GM19328 (cell line): ENCODE data around the gene BOD1L2.

Source experiments
- ATAC-seq: cut with Tn5 transposase; IDR thresholded peaks from one replicate; pipeline ENCODE4 v1.9.1; 2021; ENCODE audit warnings: mild to moderate bottlenecking, moderate library complexity; ENCODE audit not compliant: unreplicated experiment

BOD1L2 gene

DNA sequence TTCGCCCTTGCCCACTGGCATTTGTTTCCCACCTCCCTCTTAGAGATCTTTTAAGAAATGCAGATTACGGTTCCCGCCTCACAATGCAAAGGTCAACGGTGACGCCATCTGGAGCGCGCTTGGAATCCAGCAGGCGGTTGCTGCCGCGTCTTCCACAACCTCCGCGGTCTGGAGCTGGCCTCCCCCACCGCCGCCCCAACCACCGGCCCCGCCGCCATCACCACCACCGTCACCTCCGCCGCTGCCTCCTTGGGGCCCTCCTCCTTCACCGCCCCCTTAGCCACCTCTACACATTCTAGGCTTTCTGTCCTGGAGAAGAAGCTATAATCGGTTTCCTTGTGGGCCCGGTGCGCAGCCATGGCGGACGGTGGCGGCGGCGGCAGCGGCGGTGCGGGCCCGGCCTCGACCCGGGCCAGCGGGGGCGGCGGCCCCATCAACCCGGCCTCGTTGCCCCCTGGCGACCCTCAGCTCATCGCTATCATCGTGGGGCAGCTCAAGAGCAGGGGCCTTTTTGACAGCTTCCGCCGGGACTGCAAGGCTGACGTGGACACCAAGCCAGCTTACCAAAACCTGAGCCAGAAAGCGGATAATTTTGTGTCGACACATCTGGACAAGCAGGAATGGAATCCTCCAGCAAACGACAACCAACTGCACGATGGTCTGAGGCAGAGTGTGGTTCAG is at the start of gene BOD1L2:
TSS of gene BOD1L2 (plus strand) at position 132 of the 681 bp plus-strand sequence. CDS start at position 358, 226 bp downstream.
- ATAC-seq: no peak

DNA sequence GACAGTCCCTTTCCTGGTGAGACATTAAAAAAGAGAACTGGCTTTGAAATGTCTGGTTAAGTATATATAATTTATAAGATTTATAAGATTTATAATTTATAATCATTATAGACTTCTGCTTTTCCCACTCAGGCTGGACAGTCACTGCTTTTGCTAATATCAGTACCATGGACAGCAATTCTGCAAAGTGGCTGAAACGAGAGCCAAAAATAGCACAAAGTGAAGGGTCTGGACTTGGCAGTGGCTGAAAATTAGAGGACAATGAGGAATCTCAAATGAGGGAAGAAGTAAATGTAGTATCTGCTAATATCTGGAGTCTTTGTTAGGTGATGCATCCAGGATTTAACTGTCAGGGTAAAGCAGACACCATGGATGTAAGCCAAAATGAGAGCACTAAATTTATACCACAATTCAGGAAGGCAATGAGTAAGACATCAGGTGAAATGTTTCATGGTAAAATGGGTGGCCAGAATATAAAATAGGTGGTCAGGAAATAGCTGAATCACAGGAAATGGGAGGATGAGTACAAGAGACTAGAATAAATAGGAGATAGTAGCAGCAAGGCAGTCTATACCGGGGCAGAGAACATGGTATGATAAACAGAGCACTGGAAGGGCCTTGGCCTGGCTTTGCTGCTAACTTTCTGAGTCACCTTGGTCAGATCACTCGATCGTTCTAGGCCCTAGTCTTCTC is 39.6 kb upstream of the BOD1L2 start:
- no peak for ATAC-seq

DNA sequence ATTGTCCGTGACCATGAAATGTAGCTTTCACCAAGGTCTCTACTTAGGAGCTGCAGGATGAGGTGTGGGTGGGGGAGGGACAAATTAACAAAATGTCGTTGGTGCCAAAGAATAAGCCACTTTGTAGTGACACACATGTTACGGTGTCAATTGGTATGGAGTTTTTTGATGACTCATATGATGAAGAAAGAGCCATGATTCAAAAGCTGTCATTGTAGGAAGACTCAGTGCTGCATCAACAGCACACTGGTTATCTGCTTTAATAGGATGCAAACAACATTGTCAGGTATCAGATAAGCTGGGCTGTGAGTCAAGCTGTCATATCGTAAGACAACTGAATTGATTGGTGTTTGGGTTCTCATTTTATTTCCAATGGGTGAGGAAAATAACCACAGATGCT is 36.6 kb upstream of the BOD1L2 start:
- ATAC-seq: no peak

DNA sequence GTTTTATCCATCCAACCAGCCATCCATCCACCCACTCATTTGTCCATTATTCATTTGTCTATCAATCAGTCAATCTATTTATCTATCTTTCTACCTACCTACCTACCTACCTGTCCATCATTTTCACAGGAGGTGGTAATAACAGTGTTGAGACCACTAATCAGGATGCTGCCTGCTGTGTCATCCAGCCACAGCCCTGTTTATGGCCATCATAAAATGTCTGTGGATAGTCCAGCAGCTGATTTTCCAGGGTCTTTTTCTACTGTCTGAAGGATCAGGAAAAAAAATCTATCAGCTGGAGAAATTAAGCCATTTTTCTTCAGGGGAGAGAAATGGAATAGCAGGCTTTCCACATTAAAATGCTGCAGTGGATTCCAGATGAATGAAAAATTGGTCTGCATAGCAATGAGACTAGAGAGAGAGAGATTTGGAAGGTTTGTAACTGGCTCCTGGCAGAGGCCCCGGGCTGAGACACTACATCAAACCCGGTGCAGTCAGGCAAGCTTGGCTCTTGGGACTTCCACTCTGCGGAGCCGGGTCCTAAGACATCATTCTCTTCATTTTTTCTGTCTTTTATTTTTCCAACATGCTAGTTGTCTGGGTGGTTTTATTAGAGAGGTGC is 33.0 kb upstream of the BOD1L2 start:
- no peak for ATAC-seq

DNA sequence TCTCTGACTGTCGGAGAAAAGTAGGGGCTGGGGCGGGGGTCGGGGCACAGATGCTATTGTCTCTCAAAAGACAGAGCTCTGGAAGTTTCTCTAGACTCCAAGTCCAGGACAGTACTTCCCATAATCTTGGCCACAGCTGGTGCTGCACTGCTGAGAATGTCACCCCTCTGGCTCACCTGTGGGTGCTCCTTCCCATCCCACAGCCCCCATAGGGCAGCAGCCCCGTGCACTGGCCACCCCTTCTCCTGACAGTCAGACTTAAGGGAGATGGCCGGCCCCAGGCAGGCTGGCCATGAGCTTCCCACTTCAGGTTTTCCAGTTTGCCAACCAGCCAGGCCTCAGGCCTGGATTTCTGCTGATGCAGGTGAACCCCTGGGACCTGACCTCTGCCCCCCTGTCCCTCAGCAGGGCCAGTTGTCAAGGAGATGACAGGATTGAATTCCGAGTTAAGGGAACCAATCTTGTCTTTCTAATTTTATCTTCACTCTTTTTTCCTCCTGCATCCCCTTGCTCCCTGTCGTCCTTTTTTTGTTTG is 30.2 kb upstream of the BOD1L2 start:
- no peak for ATAC-seq

DNA sequence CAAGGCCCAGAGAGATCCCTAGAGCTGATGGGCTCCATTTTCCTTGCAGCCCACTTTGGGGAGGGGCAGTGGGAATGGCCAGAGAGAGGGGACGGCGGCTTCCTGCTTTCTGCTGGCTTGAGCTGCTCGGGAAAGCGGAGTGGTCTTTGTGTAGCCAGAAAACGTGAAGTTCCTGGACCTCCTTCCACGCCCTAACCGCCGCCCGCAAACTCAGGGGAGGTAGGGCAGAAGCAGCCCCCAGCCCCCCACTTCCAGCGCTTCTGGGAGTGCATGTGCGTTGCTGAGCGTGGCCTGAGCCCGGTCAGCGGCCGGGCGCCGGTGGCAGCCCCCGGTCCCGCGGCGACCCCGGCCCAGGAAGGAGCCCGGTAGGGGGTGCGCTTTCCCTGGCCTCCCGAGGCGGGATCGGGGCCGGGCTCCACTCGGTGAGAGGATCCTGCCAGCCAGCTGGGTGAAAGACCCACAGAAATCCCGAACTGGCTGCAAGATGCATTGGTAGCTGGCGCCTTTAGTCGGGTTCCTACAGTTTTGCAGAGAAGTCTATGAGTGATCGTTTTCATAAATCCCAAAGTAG is 25.3 kb upstream of the BOD1L2 start:
- no peak for ATAC-seq

DNA sequence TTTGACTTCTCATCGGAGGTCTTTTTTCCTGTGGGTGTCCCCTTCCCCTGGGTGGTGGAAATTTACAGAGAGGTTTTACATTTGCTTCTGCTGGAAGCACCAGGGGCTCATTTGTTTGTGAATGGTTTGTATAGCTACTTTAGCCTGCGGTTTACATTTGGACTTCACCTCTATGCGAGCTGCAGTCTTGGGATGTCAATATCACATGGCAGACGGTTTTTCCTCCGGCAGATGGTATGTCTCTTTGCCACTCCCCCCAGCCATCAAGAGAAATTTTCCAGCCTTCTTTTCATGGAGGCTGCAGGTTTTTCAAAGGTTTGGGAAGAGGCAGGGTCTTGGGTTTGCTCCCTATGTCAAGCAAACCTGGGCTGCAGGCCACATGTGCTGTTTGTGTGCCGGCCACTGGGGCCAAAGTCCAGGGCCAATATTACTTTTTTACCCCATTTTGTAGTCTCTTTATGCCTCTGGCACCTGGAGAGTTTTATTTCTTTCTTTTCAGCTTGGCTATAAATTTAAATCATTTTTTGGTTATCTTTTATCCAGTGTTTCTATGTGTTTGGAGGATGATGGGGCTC is 23.9 kb upstream of the BOD1L2 start:
- ATAC-seq: no peak

DNA sequence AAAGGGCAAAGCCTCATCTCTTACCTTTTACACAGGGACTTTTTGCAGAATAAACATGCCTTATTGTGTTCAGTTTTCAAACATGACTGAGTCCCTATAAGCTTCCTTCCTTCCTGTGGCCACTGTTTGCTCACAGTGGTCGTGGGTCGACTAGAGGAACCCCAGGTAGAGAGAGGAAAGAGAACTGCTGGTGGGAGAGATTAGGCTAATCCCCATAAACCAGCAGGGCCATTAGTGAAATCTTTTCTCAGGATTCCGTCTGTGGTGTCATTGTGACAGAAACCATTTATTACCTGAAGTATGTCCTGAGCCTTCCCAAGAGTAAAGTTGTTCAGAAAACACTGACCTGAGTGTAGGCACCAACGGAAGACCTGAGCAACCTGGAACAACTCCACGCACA is 21.3 kb upstream of the BOD1L2 start:
- no peak for ATAC-seq

DNA sequence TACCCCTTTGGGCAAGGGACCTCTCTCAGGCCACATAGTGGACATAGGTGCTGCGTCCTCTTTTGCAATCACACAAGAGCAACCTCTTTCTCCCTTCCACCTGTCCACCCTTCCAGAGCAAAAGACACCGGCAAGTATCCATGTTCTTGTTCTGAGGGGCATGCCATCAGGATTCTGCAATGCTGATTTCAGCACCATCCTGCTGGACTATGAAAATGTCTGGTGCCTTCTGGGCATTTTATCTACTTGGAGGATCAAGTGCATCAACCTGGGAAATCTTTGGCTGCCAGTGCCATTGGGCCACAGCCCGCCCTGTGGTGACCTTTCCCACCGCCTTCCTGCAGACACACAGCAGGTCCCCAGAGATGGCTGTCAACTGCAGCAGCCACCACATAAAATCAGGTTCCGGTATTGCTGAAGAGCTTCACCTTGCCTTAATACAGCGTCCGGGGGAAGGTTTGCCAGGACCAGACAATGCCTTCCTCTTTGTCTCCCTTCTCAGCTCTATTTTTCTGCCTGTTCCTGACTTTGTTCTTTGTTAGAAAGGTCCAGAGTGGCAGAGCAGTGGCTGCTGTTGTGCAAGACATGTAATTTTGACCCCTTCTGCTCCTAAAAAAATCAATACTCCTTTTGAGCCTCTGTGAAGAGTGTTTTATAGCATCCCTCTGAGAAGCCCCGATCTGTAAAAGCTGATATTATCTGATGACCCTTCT is 18.5 kb upstream of the BOD1L2 start:
- ATAC-seq: no peak

DNA sequence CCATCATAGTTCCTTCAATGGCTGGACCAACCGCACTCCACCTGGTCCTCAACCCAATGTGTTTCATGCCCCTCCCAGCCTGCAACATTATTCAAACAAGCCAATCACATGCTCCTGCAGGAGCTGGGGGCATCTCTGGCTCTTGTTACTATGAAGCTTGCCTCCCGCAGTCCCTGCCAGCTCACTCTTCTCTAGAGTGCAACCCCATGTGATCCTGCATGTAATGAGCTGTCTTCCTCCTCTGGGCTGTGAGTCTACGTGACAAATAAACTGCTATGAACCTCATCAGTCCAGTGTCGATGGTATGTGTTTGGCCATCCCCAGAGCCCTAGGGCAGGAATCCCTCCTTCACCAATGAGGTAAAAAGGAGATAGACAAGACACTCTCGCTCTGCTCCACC is 15.8 kb upstream of the BOD1L2 start:
- no peak for ATAC-seq

DNA sequence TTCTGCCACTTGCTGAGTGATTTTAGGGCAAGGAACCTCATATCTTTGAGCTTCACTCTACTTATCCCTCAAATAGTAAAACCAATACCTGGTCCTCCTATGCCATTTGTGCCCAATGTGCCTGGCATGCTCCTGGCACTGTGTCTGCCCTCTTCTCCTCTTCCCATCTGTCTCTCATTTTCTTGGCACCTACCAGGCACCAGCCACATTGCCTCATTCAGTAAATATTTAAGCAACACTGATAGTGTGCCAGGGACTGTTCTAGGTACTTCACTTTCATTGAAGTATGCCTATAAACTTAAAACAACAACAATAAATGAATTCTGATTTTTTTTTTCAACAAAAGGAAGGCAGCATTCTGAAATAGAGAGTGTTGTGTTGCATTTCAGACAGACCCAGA is 15.1 kb upstream of the BOD1L2 start:
- no peak for ATAC-seq

DNA sequence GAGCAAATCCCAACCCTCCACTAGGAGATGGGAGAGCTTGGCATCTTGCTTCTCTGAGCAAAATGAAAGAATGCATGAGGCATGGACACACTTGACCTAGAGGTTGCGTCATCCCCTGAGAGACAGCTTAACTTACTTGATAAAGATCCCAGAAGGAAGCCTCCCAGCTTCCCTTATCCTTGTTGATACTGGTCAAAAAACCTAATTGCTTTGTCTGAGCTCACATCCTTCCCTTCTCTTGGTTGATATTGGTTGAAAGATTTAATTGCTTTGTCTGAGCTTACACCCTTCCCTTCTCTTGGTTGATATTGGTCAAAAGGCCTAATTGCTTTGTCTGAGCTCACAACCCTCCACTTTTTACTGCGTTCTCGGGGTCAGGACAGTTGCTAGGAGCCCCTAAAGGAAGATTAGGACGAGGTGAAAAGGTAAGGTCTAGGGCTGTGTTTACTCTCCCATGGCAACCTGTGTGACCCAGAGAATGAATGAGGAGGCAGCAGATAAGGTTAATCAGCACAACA is 12.2 kb upstream of the BOD1L2 start:
- ATAC-seq: no peak

DNA sequence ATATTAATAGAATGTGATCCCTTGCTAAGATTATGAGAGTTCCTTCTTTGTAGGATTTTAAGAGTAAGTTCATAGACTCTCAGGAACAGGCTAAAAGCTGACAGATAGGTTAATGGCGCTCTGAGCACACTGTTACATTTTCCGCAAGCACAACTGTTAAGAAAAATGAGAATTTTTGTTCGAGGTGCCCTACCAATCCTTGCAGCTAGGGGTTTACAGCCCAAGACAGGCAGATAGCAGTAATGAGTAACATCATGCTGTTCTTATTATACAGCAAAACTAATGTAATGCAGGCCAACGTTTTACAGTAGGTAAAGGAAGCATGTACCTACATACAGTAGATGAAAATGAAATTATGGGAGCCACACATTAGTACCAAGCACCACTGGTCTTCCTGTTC is 11.2 kb upstream of the BOD1L2 start:
- no peak for ATAC-seq

DNA sequence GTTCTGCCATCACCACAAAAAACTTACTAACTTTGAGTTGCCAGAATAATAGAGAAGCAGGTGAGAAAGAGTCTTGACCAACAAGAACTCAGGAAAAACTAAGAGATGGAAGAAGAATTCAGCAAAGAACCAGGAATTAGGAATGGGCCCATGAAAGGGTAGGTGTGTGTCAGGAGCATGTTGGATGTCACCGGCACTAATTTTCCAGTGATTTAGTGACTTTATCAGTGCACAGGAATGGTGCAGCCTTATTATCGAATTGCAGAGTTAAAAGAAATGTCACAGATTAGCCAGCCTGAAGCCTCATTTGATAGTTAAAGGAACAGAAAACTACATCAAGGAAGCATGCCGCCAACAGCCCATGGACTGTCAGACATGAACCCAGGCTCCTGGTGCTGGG is 9.0 kb upstream of the BOD1L2 start:
- no peak for ATAC-seq

DNA sequence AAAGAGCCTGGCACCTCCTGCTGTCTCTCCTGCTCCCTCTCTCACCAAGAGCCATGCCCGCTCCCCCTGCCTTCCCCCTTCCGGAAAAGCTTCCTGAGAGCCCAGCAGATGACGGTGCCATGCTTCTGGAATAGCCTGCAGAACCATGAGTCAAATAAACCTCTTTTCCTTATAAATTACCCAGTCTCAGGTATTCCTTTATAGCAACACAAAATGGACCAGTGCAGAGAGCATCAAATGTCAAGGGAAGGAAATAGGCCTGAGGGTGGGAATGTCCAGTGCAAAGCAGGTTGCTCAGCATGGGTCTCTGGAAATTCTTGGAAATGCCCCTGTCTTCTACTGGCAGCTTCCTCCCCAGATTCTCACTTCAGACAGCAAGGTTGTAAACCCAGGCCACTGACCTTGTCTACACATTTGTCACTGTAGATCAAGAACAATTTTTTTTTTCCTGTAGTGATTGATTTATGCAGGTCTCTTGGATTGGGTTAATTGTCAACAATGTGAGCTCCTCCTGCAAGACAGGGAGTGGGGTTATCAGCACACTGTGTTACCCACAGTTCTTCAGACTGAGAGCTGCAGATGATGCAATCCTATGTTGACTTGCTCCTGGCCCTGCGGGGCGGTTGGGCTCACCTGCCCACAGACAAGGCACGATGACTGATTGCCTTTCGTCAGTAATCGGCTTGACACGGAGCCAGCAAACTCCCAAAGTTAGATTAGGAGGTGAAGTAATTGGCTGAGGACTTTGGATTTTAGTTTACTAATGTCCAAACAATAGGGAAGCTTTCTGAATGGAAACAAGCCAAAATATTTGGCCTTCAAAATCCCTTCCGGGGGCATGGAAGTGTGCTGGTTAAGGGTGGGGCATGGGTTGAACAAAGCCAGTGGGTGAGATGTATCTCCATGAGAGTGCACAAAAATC is 5.4 kb upstream of the BOD1L2 start:
- no peak for ATAC-seq

DNA sequence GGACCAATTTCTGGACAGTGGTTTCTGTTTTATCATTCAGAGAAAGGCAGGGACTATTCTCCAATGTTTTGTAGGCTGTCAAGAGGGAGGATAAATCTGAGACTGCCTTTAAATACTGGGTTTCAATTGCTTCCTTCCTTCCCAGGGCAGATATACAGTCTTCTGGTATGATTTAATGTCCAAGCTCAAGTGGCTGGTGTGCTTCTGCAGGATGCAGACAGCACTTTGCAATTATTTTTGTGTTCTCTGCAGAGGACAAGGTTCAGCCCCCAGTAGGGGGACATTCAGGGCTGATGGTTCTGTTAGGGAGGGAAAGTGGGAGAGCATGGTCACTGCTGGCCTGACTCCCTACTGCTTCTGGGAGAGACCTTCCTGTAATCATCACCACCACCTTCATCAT is 4.6 kb upstream of the BOD1L2 start:
- no peak for ATAC-seq

DNA sequence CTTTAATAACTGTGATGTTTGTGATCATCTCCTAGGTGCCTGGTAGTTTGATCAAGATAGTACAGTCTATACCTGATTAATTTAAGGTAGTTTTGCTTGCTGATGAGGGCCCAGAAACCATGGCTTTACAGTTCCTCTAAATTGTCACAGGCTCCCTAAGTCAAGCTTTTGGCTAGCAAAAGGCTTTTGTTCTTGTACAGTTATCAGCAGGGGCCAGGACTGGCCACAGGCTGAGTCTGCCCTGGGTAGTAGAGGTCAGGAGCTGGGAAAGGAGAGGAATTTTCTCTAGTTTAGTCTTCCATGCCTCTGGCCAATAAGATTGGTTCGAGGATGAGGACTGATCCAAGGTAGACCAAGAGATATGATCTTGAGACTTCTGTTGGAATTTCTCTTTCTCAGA is 3.6 kb upstream of the BOD1L2 start:
- ATAC-seq: no peak

DNA sequence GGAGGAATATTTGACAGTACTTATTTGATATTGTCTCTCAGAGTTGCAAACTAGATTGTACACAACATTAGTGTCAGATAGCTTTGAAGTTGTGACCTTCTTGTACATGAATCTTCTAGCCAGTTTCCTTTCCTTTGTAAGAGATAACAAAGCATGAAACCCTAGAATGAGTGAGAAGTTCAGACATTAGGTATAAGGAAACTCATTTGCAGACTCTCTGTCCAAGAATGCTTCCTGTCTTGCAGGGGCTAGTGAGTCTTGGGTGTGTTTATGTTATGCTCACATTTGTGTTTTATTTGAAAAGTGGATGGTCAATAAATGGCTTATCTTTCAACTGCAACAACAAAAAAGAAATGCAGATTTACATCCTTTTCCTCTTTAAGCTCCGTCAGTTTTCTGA is 1.4 kb downstream of the BOD1L2 start:
- ATAC-seq: no peak

DNA sequence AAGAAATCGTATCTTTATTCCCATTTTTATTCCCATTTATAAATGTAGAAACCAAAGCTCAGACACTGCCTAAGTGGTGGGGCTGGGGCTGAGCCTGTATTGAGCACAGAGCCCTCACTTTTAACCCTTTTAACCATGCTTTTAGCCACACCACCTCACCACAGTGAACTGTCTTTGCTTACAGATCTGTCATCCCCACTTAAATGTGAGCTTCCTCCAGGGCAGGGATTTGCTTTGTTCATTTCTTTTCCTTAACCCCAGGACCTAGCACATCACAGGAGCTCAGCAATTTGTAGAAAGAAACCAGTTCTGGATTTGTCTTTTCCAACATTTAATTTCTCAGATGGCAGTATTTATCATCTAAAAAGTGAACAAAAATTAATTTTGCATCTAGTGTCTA is 2.2 kb downstream of the BOD1L2 start:
- no peak for ATAC-seq
